GDM1 (cell line): Measurements from ENCODE around the gene RPTOR.
A peak's percentile ranks its signal among the peaks of the same experiment; 100 is the strongest.
"Not testable (repeated sequence)": the region's sequence is repeated elsewhere in the genome, so short reads cannot be mapped to it uniquely, and the experiment has no call there.

Source experiments
- DNase-seq: peaks from one replicate; lab custom pipeline; 2025; lab: John Stamatoyannopoulos, UW

Gene RPTOR

DNA sequence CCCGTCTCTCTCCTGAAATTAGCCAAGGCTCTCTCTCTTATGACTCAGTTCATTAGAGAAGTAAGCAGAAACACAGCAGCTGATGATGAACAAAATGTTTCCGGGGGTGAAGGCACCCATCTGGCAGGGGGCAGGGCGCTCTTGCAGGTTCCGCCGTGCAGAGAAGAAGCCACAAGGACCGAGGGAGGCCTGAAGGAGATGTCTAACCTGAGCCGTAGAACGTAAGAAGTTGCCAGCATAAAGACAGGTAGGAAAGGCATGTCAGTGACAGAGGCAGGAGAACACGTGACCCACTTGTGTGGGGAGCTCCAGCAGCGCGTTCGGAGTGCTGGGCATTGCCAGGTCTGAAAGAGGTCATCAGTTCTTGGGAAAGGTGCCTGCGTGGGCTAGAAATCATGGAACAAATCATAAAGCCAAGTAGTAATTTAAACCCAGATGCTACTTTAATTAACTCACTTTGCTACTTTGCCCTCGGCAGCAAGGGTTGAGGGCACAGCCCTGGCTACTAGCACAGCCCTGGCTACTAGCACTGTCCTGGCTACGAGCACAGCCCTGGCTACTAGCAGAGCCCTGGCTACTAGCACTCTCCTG is 198.6 kb downstream of the RPTOR start:
- DNase-seq: no peak

DNA sequence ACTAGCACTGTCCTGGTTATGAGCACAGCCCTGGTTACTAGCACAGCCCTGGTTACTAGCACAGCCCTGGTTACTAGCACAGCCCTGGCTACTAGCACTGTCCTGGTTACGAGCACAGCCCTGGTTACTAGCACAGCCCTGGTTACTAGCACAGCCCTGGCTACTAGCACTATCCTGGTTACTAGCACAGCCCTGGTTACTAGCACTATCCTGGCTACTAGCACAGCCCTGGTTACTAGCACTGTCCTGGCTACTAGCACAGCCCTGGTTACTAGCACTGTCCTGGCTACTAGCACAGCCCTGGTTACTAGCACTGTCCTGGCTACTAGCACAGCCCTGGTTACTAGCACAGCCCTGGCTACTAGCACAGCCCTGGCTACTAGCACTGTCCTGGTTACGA is 199.3 kb downstream of the RPTOR start:
- DNase-seq: not testable (repeated sequence)

DNA sequence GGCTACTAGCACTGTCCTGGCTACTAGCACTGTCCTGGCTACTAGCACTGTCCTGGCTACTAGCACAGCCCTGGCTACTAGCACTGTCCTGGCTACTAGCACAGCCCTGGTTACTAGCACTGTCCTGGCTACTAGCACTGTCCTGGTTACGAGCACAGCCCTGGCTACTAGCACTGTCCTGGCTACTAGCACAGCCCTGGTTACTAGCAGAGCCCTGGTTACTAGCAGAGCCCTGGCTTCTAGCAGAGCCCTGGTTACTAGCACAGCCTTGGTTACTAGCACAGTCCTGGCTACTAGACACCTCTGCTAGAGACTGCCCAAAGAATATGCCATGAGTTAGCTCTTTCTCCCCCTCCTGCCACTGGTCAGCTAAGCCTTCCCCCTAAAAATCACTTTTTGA is 200.1 kb downstream of the RPTOR start:
- not testable (repeated sequence) for DNase-seq

DNA sequence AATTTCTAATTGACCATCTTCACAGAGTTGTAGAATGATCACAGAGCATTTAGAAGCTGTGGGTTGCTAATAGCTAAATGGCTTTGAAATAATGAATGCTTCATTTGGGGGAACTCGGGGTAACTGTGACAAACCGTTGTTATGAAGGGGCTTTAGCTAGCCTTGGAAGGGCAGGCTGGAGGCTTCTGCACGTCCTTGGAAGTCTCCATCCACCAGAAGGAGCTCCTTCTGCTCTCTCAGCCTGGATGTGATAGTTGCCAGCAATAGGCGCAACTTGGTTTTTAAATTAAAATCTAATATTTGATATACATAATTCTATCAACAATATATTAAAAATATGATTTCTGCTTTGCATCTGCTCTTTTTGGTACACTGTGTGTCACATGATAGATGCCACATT is 200.5 kb downstream of the RPTOR start:
- no peak for DNase-seq

DNA sequence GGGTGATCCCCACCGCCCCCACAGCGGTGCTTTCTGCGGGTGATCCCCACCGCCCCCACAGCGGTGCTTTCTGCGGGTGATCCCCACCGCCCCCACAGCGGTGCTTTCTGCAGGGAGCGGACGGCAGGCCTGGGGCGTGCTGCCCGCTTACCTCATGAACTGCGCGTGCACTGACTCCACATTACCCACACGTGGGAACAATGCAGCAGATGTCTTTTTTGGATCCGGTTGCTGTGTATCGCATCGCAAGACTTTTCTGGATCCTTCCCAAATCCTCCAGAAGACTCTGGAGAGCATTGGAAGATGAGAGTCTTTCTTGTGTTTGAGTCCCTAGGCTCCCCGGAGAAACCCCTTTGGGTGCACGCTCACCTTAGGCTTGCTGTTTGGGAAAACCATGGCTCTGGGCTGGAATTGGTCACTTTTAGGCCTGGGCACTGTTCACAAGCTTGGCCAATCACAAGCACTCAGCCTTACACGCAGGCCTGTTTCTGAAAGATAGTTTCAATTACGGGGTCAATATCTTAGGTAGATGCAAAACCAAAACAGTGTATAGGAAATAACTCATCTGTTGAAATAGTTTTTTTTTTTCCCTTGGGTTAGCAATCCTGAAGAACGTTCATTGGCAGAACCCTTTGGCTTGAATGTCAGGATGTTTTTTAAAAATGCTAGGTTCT is 201.8 kb downstream of the RPTOR start:
- no peak for DNase-seq

DNA sequence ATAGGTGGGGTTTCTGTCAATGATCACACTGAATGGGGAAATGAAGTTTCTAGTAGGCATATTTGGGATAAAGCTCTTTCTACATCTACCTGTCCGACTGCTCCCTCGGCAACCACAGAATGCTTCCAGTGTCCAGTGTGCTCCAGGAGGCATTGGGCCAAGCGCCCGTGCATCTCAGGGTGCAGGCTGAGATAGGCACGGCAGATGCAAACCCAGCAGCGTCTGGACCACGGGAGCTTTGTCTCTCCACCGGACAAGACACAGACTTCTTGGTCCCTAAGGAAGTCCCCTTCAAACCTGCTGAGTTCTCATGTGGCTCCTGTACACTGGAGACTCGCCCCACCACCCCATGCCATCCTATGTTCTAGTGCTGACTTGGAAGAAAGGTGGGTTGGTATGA is 202.8 kb downstream of the RPTOR start:
- DNase-seq: no peak

DNA sequence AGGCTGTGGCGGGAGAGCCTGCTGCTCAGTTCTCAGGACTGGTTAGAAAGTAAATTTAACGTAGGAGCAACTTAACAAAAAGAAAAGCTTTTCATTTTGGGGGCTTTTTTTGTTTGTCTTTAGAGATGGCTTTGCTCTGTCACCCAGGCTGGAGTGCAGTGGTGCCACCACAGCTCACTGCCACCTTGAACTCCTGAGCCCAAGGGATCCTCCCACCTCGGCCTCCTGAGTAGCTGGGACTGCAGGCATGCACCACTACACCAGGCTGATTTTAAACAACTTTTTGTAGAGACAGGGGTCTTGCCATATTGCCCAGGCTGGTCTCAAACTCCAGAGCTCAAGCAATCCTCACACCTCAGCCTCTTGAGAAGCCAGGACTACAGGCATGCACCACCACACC is 205.0 kb downstream of the RPTOR start:
- DNase-seq: no peak

DNA sequence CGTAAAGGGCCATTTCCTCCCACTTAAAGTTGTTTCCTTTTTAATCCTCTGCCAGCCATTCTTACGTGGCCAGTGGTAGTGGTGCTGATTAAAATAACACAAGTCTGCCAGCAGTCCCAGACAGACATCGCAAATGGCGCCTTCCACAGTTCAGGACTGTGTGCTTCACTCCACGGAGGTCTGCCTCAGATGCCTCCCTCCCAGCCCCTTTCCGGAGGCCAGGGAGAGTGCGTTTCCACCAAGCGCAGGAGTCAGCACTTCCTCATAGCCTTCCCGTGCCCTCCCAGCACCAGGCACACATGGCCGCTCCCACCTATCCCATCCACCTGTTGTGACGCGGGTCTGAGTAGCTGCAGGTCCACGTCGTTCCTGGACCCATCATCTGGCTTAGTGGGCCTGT is 205.6 kb downstream of the RPTOR start:
- DNase-seq: no peak

DNA sequence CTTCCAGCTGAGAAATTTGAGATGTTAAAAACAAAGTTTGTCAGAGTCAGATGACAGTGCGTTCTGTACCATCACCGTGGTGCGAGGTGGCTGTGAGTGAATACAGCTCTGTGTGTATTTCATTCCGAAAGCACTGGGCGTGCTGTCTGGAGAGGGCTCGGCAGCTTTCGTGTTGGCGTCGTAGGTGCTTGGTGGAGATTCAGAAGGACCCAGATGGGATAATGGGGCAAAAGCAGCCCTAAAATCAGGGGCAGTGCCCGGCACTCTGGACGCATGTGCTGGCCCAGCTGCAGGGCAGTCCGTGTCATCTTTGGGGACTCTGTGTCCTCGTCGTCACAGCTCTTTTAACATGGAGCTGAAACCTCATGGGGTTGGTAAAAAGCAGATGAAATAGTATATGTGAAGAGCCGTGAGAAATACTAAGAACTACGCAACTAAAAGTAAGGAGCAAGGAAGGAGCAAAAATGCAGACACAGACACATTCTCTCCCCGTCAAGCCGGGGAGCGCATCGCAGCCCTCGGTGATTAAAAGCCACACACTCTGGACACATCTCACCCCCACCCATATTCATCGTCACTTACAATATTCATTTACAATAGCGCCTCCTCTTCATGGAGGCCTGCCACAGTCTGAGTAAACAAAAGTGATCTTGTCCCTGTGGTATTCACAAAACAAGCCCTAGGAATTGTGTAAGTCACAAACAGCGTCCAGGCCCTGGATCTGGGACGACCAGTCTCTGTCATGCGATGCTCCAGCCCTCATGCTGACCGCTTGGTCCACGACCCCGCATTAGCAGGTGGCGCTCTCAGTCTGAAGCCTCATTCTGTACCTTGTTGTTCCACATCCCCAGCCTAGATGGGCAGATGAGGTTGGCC is 206.7 kb downstream of the RPTOR start:
- no peak for DNase-seq

DNA sequence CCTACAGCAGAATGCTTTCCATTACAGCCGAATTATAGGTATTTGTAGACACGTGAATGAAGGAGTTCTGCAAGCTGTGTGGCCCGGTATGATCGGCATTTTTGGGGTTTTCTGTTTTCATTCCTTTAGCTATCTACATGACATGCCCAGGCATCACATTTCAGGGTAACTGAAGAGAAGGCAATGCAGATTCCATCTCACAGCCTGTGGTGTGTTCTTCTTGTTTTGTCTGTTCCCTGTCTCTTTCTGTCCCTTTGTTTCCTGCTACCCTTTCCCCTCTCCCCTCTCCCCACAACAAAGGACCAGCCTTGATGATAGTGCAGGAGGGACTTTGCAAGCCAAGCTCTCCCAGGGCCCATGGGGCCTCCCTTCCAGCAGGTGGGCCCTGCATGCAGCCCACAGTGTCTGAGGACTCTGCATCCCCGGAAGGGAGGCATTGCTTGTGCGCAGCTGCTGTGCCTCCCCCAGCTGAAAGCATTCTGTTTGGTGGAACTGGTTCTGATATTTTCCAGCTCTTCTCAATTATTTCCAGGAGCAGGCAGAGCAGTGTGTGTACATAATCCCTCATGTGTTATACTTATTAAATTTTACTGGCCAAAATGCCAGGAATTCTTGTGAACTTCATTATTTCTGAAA is 207.4 kb downstream of the RPTOR start:
- DNase-seq: no peak

DNA sequence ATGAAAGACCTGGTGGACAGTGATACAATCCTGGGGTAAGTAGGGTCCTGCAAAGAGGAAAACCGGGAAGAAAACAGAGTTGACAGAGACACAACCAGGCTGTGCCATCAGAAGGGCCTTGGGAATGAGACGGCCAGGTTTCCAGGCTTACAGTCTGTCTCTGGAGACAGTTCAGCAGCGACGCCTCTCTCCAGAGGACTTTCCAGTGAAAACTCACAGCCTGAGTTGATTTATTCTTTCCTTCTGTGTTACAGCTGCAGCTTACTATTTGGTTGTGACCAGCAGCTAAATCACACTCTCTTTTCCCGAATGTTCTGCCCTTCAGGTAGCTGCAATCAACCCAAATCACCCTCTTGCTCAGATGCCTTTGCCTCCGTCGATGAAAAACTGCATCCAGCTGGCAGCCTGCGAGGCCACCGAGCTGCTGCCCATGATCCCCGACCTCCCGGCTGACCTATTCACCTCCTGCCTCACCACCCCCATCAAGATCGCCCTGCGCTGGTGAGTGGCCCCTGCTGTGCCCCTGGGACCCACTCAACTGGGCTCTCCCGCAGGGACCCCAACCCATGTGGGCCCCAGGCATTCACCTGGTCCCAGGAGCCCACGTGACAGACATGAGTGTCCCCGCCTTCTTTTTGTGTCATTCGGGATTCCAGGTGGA is 209.2 kb downstream of the RPTOR start:
- DNase-seq: no peak

DNA sequence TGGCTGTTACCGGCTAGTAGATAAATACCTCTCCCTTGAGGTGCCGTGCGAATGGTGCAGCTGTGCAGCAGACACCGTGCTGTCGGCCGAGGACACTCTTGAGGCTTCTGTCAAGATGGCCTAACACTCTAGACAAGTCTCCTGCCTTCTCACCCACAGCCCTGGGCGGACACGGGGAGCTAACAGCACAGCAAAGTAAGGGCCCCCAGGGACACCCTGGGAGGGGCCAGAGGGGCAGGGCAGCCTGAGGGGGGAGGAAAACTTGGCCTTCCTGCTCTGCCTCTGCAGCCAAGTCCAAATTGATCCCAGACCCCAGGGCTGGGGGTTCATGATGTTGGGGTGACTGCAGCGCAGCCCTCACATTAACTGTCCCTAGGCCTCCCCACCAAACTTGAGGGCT is 210.2 kb downstream of the RPTOR start:
- no peak for DNase-seq

DNA sequence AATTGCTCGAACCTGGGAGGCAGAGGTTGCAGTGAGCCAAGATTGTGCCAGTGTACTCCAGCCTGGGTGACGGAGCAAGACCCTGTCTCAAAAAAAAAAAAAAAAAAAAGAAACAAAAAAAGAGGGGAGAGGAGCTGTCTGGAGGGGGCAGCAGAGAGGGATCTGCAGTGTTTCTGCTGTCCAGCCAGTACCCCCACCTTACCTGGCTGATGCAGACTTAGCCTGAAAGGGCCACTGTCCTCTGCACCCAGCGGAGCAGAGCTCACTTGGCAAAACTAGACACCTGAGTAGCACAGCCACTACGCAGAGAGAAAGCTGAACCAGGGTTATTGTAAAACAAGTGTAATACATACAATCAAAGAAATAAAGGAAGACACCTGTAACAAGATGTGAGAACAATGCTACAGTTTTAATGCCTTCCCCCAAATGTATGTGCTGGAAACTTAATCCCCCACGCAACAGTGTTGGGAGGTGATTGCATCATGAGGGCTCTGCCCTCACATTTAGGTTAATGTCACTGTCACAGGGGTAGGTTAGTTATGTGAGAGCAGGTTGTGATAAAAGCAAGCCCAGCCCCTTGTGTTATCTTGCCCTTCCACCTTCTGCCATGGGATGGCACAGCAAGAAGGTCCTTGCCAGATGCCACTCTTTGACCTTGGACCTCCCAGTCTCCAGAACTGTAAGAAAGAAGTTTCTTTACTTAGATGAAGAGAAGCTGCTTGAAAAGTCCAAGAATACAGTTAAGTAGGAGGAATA is 211.2 kb downstream of the RPTOR start:
- DNase-seq: no peak

DNA sequence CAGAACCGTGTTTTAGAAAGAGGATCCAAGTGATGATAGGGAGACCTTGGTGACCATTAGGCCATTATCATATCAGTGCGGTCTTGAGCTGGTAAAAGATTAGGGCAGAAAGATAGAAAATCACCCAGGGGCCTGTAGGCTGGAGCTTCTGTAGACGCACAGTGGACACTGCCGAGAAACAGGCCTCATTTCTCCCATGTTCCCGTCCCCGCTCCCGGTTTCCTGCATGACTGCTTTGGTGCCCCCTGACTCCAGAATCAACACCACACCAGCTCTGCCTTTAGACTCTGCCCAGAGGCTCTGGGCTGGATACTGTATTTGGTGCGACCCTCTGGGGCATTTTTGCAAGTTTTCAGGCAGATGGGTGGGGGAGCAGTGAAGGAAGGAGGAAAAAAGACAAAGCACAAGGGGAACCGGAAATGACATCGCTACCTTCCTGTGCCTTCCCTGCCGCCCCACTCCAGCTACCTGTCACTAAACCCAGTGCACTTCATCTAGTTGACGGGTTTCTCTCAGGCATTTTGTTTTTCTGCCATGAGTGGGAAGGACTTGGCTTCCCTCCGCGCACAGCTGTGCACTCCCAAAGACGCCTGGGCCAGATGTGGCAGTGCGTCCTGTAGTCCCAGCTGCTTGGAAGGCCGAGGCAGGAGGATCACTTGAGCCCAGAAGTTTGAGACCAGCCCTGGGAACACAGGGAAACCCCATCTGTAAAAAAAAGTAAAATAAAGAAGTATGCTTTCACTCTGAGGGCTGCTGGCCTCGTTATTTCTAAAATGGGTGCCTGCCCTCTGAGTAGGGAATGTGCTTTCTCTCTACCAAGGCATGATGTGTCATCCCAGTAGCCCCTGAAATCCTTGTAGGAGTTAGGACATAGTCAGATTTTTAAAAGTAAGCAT is 214.1 kb downstream of the RPTOR start:
- DNase-seq: no peak

DNA sequence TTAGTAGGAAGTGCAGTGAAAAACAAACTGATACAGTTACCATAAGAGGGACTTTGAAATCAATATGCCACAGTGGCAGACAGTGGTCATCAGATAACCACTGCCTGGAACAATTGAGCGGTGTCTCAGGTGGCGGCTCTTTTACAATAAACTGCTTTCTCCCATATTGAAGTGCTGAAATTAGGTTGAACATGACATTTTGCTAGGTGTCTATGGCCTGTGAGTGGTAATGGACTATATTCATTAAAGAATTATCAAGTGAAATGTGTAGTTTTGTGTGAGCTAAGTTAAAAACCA is 214.7 kb downstream of the RPTOR start:
- no peak for DNase-seq

DNA sequence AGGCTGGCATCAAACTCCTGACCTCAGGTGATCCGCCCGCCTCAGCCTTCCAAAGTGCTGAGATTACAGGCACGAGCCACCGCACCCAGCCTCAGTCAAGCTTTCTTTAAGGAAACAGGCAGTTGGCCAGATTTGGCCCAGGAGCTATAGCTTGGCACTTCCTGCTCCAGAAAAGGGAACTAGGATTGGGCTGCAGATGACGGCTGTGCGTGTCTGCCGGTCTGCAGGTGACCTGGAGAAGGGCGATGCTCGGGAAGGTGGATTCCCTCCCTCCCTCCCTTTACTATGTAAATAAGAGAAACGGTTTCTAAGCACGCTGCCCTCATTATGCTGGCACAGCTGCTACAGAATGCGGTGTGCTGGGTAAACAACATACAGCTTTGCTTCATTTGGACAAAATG is 215.9 kb downstream of the RPTOR start:
- DNase-seq: peak; percentile 35

DNA sequence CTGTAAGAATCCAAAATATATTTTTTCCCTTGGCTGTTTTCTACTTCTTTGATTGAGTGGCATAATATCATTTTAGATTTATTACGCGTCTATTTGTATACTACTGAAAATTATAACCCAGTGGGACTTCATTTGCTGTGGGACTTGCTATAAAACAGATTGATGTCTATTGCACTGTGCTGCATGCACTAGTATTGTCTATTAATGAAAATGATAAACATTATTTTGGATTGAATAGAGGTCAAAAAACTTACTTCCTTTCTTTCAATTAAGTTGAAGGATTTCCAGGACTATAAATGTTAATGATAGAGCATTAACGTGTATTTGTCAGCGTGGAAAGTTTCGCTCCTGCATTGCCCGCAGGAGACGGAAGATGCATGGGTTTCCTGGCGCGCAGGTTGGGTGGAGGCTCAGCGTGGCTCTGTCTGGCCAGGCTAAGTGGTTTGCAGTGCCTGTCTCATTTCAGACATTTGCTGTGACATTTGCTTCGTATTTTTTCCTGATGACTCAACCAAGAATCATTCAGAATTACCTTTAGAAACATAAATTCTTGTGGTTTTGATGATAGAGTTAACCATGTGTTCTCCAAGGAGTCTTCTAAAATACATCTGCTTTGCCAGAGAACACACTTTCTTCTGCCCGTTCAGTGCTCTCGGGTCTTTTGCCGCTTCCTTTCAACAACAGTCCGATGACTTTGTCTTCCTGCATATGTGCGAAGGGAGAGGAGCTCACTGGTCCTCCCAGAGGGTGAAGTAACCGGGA is 216.7 kb downstream of the RPTOR start:
- no peak for DNase-seq

DNA sequence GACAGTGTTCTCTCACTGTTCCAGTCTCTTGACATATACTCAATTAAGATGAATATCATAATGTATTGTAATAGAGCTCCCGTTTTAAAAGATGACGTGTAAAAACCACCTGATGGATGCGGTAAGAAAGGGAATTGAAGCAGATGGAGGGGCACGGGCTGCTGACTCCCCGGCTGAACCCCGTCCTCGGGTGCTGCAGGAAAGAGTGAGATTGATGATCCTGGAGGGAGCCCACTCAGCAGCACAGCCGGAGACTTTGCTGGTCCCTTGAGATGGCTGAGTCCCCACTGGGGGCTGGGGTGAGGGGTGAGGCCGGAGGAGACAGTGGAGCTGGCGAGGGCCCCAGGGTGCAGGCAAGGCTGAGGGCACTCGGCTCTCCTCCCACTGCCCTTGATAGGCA is 217.4 kb downstream of the RPTOR start:
- DNase-seq: no peak

DNA sequence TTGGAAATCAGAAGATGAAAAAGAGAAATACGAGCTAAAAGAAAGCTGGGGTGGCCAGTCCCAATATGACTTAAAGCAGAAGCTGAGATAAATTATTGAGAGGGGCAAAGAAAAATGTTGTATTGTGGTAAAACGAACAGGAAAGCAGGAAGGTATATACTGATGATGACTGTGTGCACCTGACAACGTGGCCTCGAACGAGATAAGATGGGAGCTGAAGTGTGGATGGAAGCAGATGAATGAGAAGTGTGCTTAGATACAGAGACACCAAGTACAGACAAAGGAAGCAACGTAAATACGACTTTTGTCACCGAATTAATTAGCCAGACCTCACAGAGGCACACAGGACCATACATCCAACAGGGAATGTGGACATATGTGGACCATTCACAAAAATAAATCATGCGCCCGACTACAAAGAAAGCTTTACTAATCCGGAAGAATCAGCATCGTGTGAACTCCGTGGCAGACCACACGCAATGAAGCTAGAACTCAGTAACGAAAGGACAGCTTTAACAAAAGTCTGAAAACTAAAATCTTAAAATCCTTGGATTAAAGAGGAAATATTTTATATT is 218.7 kb downstream of the RPTOR start:
- no peak for DNase-seq
